Nephron progenitor cell (in vitro differentiated cells): Measurements from ENCODE around the gene AGFG2.

Source experiments
- DNase-seq: peaks from one replicate; pipeline ENCODE4 v3.0.0; 2021
- H3K27ac Mint-ChIP-seq: 2 replicates; pipeline ENCODE4 v1.8.0; 2021; ENCODE audit warnings: mild to moderate bottlenecking, moderate library complexity, mixed read lengths
- H3K27me3 Mint-ChIP-seq: 2 replicates; pipeline ENCODE4 v1.8.0; 2021; ENCODE audit warnings: mild to moderate bottlenecking, low read depth, mixed read lengths; ENCODE audit not compliant: poor library complexity
- H3K36me3 Mint-ChIP-seq: 2 replicates; pipeline ENCODE4 v1.8.0; 2021; ENCODE audit warnings: low read depth, mixed read lengths
- H3K4me1 Mint-ChIP-seq: 2 replicates; pipeline ENCODE4 v1.8.0; 2021; ENCODE audit warnings: mixed read lengths
- H3K4me3 Mint-ChIP-seq: 2 replicates; pipeline ENCODE4 v1.8.0; 2021; ENCODE audit warnings: mild to moderate bottlenecking, moderate library complexity, mixed read lengths
- H3K9me3 Mint-ChIP-seq: 2 replicates; pipeline ENCODE4 v1.8.0; 2021; ENCODE audit warnings: mild to moderate bottlenecking, moderate library complexity, mixed read lengths
- TF ChIP-seq, protein P1 (sequence below): fragments of 200-600 bp; sonication (generic); IDR thresholded peaks from 2 replicates; pipeline ENCODE4 v1.5.0; 2021; ENCODE audit warnings: antibody characterized with exemption

AGFG2 gene, protein sequence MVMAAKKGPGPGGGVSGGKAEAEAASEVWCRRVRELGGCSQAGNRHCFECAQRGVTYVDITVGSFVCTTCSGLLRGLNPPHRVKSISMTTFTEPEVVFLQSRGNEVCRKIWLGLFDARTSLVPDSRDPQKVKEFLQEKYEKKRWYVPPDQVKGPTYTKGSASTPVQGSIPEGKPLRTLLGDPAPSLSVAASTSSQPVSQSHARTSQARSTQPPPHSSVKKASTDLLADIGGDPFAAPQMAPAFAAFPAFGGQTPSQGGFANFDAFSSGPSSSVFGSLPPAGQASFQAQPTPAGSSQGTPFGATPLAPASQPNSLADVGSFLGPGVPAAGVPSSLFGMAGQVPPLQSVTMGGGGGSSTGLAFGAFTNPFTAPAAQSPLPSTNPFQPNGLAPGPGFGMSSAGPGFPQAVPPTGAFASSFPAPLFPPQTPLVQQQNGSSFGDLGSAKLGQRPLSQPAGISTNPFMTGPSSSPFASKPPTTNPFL

DNA sequence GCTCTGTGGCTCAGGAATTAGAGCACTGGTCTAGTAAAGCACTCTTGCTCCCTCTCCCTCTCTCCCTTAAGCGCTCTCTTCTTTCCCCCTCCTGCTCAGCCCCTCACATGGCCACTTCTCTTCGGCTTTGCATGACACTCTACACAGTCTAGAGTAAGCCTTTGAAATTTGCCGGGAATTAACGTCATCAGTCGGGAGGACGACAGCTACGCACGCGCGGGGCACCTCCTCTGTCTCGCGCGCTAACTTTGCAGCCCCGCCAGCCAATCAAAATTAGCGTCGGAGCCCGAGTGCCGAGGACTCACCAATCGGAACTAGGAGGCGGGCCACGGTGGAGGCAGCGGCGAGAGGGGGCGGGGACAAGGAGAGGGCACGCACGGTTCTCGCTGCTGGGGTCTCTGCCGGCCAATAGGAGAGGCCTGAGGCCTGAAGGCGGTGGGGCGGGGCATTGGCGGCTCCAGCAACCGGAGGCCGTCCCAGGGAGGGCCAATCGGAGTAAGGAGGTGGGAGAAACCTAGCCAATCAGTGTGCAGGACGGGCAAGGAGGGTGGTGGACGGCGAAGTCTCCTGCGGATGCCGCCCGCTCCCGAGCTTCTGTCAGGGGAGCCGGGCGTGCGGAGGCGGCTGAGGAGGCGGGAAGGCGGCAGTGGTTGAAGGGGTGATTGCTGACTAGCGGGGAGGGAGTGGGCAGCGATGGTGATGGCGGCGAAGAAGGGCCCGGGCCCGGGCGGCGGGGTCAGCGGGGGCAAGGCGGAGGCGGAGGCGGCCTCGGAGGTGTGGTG is at the start of gene AGFG2:
Gene AGFG2, plus strand, starts transcription at position 550 of the 782 bp plus-strand sequence. Its CDS starts 144 bp downstream, at position 694.
- Mint-ChIP-seq H3K27ac (peak within 1 kb of the TSS; percentile 13), H3K36me3 (peaks cover 5% of the 10 kb centered on the region), H3K9me3 (no peaks in the 10 kb centered on the region), H3K4me1 (peaks cover 39% of the 10 kb centered on the region), H3K4me3 (peak within 1 kb of the TSS; percentile 77), H3K27me3 (peaks cover 36% of the 10 kb centered on the region)
- peak; percentile 100 for DNase-seq
- TF ChIP-seq, protein P1, sequence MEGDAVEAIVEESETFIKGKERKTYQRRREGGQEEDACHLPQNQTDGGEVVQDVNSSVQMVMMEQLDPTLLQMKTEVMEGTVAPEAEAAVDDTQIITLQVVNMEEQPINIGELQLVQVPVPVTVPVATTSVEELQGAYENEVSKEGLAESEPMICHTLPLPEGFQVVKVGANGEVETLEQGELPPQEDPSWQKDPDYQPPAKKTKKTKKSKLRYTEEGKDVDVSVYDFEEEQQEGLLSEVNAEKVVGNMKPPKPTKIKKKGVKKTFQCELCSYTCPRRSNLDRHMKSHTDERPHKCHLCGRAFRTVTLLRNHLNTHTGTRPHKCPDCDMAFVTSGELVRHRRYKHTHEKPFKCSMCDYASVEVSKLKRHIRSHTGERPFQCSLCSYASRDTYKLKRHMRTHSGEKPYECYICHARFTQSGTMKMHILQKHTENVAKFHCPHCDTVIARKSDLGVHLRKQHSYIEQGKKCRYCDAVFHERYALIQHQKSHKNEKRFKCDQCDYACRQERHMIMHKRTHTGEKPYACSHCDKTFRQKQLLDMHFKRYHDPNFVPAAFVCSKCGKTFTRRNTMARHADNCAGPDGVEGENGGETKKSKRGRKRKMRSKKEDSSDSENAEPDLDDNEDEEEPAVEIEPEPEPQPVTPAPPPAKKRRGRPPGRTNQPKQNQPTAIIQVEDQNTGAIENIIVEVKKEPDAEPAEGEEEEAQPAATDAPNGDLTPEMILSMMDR, result no peak

- H3K9me3 Mint-ChIP-seq, result no peaks in the 10 kb centered on the region
- peak; percentile 87 for DNase-seq
- H3K27me3 Mint-ChIP-seq, result peaks cover 17% of the 10 kb centered on the region
- H3K4me1 Mint-ChIP-seq, result peaks cover 79% of the 10 kb centered on the region
- peak overlapping the region; percentile 30 for H3K4me3 Mint-ChIP-seq
- peaks cover 7% of the 10 kb centered on the region for H3K36me3 Mint-ChIP-seq
- TF ChIP-seq, protein P1, result no peak
- H3K27ac Mint-ChIP-seq, result peak overlapping the region; percentile 81
Observed at GRCh38 chr7:100489824-100490223, 49.2 kb upstream of the AGFG2 start.

GRCh38 chr7:100490483-100491191 is 48.4 kb upstream of the AGFG2 start:
- H3K27ac Mint-ChIP-seq, result peak overlapping the region; percentile 81
- peak overlapping the region; percentile 30 for H3K4me3 Mint-ChIP-seq
- peaks cover 79% of the 10 kb centered on the region for H3K4me1 Mint-ChIP-seq
- TF ChIP-seq, protein P1, result no peak
- no peak for DNase-seq
- peaks cover 15% of the 10 kb centered on the region for H3K27me3 Mint-ChIP-seq
- no peaks in the 10 kb centered on the region for H3K9me3 Mint-ChIP-seq
- H3K36me3 Mint-ChIP-seq, result peaks cover 13% of the 10 kb centered on the region

DNA sequence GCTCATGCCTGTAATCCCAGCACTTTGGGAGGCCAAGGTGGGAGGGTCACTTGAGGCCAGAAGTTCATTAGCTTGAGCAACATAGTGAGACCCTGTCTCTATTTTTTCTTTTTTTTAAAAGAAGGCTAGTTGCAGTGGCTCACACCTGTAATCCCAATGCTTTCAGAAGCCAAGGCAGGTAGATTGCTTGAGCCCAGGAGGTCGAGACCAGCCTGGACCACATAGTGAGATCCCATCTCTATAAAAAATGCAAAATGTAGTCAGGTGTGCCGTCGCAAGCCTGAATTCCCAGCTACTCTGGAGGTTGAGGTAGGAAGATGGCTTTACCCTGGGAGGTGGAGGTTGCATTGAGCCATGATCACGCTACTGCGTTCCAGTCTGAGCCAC is 47.8 kb upstream of the AGFG2 start:
- Mint-ChIP-seq H3K4me3 (no peak overlapping the region), H3K27ac (no peak overlapping the region), H3K27me3 (peaks cover 12% of the 10 kb centered on the region), H3K9me3 (no peaks in the 10 kb centered on the region), H3K36me3 (peaks cover 13% of the 10 kb centered on the region), H3K4me1 (peaks cover 78% of the 10 kb centered on the region)
- TF ChIP-seq, protein P1, result no peak
- no peak for DNase-seq

DNA sequence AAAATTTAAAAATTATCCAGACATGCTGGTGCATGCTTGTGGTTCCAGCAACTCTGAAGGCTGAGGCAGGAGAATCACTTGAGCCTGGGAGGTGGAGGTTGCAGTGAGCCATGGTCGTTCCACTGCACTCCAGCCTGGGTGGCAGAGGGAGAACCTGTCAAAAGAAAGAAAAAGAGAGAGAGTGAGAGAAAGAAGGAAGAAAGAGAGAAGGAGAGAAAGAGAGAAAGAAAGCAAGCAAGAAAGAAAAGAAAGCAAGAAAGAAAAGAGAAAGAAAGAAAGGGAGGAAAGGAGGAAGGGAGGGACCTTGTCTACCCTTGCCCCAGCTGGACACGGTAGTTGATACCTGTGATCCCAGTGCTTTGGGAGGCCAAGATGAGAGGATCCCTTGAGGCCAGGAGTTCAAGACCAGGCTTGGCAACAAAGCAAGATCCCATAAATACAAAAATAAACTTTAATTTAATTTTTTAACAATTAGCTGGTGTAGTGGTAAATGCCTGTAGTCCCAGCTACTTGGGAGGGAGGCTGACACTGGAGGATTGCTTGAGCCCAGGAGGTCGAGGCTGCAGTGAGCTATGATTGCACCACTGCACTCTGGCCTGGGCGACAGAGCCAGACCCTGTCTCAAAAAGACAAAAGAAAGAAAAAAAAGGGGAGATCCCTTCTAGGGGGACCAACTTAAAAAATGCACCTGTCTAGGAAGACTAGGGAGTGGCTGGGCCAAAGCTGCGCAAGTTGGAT is 46.1 kb upstream of the AGFG2 start:
- H3K4me1 Mint-ChIP-seq, result peaks cover 66% of the 10 kb centered on the region
- no peak for DNase-seq
- no peak overlapping the region for H3K27ac Mint-ChIP-seq
- peaks cover 9% of the 10 kb centered on the region for H3K36me3 Mint-ChIP-seq
- H3K4me3 Mint-ChIP-seq, result peak overlapping the region; percentile 72
- H3K9me3 Mint-ChIP-seq, result no peaks in the 10 kb centered on the region
- TF ChIP-seq, protein P1, result no peak
- H3K27me3 Mint-ChIP-seq, result peaks cover 16% of the 10 kb centered on the region
